HG03571 (cell line): ENCODE results near the gene AGAP3.

Experiments used
- ATAC-seq: cut with Tn5 transposase; IDR thresholded peaks from one replicate; pipeline ENCODE4 v1.9.1; 2021; ENCODE audit not compliant: unreplicated experiment

The AGAP3 gene

GRCh38 chr7:151122796-151123157 lies 36.5 kb downstream of the AGAP3 start:
- ATAC-seq: no peak

GRCh38 chr7:151123158-151123821 lies 37.0 kb downstream of the AGAP3 start:
- ATAC-seq: no peak

GRCh38 chr7:151123822-151124464 lies 37.7 kb downstream of the AGAP3 start:
- ATAC-seq: peak; percentile 85

- ATAC-seq: no peak
Measured at GRCh38 chr7:151124481-151124880, 38.2 kb downstream of the AGAP3 start.

GRCh38 chr7:151124899-151125399 lies 38.7 kb downstream of the AGAP3 start:
- no peak for ATAC-seq

GRCh38 chr7:151125470-151125845 lies 39.2 kb downstream of the AGAP3 start:
- ATAC-seq: no peak

GRCh38 chr7:151125846-151126481 lies 39.7 kb downstream of the AGAP3 start:
- no peak for ATAC-seq

GRCh38 chr7:151126491-151127137 lies 40.3 kb downstream of the AGAP3 start:
- ATAC-seq: no peak

GRCh38 chr7:151128144-151128543 lies 41.9 kb downstream of the AGAP3 start:
- ATAC-seq: no peak

GRCh38 chr7:151128716-151129115 lies 42.4 kb downstream of the AGAP3 start:
- no peak for ATAC-seq

- no peak for ATAC-seq
Measured at GRCh38 chr7:151129117-151129959, 43.1 kb downstream of the AGAP3 start.

GRCh38 chr7:151129960-151130591 lies 43.8 kb downstream of the AGAP3 start:
- ATAC-seq: no peak

GRCh38 chr7:151130741-151131157 lies 44.5 kb downstream of the AGAP3 start:
- ATAC-seq: no peak

- ATAC-seq: no peak
Measured at GRCh38 chr7:151131224-151131591, 44.9 kb downstream of the AGAP3 start.

- no peak for ATAC-seq
Measured at GRCh38 chr7:151131592-151132293, 45.5 kb downstream of the AGAP3 start.

GRCh38 chr7:151132461-151133205 lies 46.4 kb downstream of the AGAP3 start:
- no peak for ATAC-seq

GRCh38 chr7:151133266-151133985 lies 47.2 kb downstream of the AGAP3 start:
- no peak for ATAC-seq

- no peak for ATAC-seq
Measured at GRCh38 chr7:151133986-151134742, 47.9 kb downstream of the AGAP3 start.
